GM18861 (cell line): ENCODE data around the gene UGT1A4.

Experiments used
- ATAC-seq: cut with Tn5 transposase; IDR thresholded peaks from one replicate; pipeline ENCODE4 v1.9.1; 2021; ENCODE audit not compliant: unreplicated experiment

The UGT1A4 gene

DNA sequence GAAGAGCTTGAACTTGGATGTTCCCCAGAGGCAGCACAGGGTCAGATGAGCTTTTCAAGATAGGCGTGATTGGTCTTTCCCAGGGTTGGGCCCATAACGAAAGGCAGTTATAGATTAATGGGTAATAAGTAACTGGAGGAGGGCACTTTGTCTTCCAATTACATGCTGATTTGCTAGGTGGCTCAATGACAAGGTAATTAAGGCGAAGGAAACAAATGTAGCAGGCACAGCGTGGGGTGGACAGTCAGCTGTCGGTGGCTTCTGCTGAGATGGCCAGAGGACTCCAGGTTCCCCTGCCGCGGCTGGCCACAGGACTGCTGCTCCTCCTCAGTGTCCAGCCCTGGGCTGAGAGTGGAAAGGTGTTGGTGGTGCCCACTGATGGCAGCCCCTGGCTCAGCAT, at the start of gene UGT1A4:
UGT1A4 (plus strand) TSS at position 185 of the 400 bp plus-strand sequence; CDS start at position 270, 85 bp downstream.
- ATAC-seq = no peak

DNA sequence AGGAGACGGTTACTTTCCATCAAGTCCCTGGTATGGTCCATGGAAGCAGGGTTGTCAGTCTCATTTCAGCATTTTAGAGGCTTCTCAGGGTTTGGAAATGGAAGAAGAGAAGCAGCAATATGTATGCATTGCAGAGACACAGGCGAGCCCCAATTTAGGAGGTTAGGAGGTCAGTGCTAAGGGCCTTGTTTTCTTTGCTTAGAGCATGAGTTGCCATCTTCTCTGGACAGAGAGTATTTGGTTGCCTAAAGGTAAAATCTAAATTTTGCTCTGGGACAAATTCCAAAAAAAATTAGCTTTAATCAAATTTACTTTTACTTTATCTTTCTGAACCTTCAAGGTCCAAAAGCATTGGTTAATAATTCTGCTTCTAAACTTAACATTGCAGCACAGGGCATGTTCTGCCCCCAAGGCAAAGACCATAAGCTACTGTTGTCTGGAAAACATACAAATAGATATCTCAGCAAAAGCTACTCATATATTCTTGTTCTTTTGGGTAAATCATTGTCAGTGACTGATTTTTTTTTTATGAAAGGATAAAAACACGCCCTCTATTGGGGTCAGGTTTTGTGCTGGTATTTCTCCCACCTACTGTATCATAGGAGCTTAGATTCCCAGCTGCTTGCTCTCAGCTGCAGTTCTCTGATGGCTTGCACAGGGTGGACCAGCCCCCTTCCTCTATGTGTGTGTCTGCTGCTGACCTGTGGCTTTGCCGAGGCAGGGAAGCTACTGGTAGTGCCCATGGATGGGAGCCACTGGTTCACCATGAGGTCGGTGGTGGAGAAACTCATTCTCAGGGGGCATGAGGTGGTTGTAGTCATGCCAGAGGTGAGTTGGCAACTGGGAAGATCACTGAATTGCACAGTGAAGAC, 47.0 kb upstream of the UGT1A4 start, which contains the start of gene UGT1A9:
UGT1A9 (plus strand) TSS at position 609 of the 872 bp plus-strand sequence; CDS start at position 646, 37 bp downstream.
- no peak for ATAC-seq

GRCh38 chr2:233672886-233673285, 45.6 kb upstream of the UGT1A4 start:
- no peak for ATAC-seq

- ATAC-seq = no peak
Measured at GRCh38 chr2:233673896-233674295, 44.6 kb upstream of the UGT1A4 start.

DNA sequence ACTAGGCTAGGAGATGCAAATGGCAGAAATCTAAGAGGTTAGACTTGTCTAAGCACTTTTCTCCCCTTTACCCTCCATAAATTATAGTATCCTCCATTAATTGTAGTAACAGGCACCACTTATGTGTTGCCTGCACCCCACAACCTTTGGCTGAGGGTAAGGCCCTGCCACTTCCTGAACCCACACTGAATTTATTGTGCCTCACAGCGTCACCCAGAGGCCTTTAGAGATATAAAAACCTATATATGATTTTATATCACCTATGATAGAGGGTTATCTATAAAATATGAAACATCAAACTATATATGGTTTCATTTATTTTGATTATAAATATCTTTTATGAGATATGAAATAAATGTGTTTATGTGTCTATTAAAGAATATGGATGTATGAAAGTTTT, 44.2 kb upstream of the UGT1A4 start:
- no peak for ATAC-seq

DNA sequence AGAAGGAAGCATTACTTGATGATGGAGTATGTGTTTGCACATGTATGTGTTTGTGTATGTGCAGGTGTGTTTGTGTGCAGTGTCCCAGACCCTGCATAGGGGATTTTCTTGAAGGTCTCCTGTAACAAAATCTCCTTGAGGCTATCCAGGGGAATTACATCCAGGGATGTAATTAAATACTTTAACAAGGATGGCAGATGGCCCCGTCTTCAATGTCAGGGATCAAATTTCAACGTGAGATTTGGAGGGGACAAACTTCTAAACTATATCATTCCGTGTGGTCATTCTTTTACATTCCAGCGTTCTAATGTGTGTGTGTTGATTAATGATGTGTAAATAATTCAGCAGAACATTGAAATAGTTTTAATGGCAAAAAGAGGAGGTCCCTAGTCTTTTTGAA, 43.5 kb upstream of the UGT1A4 start:
- no peak for ATAC-seq

- ATAC-seq = no peak
Measured at GRCh38 chr2:233676046-233676445, 42.5 kb upstream of the UGT1A4 start.

DNA sequence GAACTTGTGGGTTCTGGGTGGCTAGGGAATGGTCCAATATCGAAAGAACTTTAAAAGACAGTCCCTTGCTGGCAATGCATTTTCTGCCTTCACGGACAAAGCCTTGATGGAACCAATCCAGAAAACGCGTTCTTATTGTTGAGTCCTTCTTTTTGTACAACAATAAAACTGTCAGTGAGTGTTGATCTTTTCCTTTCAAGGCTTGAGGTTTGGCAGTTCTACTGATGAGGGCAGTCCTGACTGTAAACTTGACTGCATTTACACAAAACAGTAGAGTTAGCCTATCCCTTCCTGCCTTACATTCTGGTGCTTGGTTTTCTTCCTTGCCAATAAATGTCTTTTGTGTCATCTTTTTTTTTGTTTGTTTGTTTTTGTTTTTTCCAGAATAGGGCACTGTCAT, 39.3 kb upstream of the UGT1A4 start:
- no peak for ATAC-seq

- no peak for ATAC-seq
Measured at GRCh38 chr2:233680361-233681045, 38.0 kb upstream of the UGT1A4 start.

GRCh38 chr2:233681521-233682099, 36.9 kb upstream of the UGT1A4 start, which contains the start of gene UGT1A7:
Gene UGT1A7, plus strand, starts transcription at chr2:233681901. Its CDS starts 37 bp downstream, at chr2:233681938.
- no peak for ATAC-seq

- ATAC-seq = no peak
Measured at GRCh38 chr2:233684640-233685039, 33.9 kb upstream of the UGT1A4 start.

GRCh38 chr2:233686928-233687327, 31.6 kb upstream of the UGT1A4 start:
- ATAC-seq = no peak

GRCh38 chr2:233688341-233688740, 30.2 kb upstream of the UGT1A4 start:
- no peak for ATAC-seq

GRCh38 chr2:233689031-233689430, 29.5 kb upstream of the UGT1A4 start:
- no peak for ATAC-seq

- ATAC-seq = no peak
Measured at GRCh38 chr2:233689501-233689900, 29.0 kb upstream of the UGT1A4 start.

DNA sequence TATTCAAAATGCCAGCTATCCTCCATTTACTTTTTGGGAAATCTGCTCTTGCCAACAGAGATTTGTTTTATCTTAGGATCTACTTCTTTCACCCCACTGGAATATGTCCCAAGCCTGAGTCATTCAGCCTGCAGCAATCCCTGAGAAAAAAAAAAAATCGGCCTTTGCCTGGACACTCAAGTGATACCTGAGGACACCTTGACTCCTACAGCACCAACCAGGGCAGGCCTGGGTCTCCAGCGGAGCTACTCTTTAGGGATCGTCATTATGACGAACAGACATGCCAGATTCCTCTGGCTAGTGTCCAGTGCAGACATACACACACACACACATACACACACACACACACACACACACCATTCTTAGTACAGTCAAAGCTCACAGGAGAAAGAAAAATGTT, 28.1 kb upstream of the UGT1A4 start:
- ATAC-seq = no peak

DNA sequence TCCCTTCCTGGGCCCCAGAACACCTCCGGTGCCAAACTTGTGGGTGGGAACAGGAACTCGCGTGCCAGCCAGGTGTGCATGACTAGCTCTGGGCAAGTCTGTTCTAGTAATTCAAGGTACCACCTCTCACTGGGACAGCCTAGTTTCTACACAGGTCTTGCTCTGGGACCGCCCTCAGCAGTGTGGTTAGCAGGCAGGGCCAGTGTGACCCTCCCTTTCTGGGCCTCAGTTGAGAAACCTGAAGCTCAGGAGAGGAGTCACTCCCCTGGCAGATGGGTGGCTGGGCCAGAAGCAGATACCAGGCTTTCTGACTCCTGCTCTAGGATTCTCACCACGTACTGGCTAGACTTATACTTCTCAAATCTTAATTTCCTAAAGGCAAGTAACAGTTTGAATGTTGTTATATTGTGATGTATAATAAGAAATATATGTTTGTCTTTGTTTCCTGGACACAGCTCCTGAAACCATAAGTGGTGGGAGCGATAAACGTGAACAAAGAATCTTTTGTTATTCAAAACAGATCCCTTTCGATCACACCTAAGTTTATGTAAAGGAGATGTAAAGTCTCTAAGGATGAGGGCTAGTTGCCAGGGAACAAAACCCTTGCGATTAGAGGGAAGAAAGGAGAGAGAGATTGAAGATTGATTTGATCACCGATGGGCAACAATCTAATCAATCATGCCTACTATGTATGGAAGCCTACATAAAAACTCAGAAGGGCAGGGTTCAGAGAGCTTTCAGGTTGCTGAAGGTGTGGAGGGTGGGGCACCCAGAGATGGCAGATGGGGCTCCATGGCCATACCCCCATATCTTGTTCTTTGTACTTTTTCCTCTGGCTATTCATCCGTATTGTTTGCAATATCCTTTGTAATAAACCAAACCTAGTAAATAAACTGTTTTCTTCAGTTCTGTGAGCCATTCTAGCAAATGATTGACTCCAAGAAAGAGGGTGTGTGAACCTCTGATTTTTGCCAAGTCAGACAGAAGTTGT, 26.8 kb upstream of the UGT1A4 start:
- ATAC-seq = no peak

DNA sequence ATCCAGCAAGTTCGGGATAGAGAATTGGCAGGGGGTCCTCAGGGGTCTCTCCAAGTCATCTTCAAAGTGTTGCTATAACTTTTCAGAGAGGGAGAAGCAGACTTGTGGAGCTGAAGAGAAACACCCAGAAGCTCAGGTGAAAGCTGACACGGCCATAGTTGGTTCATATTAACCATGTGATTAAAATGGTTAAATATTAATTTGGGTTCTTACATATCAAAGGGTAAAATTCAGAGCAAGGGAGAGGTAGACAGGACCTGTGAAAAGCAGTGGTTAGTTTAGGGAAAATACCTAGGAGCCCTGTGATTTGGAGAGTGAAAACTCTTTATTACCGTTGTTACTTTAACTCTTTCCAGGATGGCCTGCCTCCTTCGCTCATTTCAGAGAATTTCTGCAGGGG, 25.9 kb upstream of the UGT1A4 start, which contains the start of gene UGT1A6:
UGT1A6 (plus strand) TSS at position 243 of the 400 bp plus-strand sequence; CDS start at position 358, 115 bp downstream.
- ATAC-seq = no peak

- no peak for ATAC-seq
Measured at GRCh38 chr2:233693963-233694362, 24.6 kb upstream of the UGT1A4 start.

DNA sequence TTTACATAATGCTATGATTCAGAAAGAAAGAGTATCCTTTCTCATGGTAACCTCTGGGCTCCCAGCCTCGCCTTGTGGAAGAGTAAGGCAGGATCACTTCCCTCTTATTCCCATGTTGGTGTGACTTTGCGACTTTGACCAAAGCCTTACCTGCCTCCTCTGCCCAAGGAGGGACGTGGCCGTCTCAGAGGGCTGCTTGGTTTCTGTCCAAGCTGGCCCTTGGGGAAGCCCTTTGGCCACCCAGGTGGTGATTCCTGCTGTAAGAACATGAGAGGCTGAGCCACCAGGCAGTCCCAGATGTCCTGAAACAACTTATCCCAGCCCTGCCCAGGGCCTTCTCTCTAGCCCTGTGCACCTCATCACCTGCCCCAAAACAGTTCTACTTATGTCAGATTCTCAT, 19.8 kb upstream of the UGT1A4 start:
- ATAC-seq = no peak
